GM08714 (cell line): ENCODE data around the gene SPON1.

ENCODE experiments used
- H3K4me3 ChIP-seq: fragments of 200-500 bp; sonication (Bioruptor generic); 2 replicates; pipeline ENCODE4 v1.5.1; 2014; ENCODE audit warnings: mild to moderate bottlenecking, low read length, inconsistent platforms
- ZNF274 ChIP-seq: IDR thresholded peaks from 2 replicates; pipeline ENCODE4 v1.6.1; 2012; ENCODE audit warnings: mild to moderate bottlenecking, low read depth, low read length

SPON1 gene

GRCh38 chr11:13939961-13940906 is 22.3 kb upstream of the SPON1 start:
- H3K4me3 ChIP-seq: no peak overlapping the region
- TF ChIP-seq ZNF274: no peak

GRCh38 chr11:13940907-13941256 is 21.6 kb upstream of the SPON1 start:
- no peak overlapping the region for H3K4me3 ChIP-seq
- TF ChIP-seq ZNF274: no peak

GRCh38 chr11:13941775-13942174 is 20.7 kb upstream of the SPON1 start:
- no peak for TF ChIP-seq ZNF274
- H3K4me3 ChIP-seq: no peak overlapping the region

GRCh38 chr11:13942378-13942777 is 20.1 kb upstream of the SPON1 start:
- no peak for TF ChIP-seq ZNF274
- no peak overlapping the region for H3K4me3 ChIP-seq

DNA sequence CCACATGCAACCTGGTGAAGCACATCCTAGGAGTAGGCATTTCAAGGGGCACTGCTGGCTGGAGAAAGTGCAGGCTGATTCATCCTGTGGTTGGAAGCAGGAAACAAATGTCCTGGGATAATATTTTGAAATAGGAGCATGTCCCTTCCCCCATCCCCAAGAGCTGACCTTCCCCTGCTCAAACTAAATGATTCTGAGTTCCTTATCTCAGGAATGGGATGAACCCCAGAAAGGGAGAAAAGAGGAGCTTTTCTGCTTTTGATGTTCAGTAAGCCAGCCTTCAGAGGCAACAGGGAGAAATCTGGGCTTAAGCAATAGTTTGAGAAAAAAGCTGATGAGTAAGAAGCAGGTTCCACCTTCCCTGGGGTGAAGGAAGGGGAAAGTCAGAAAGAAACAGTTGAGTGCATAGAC is 19.5 kb upstream of the SPON1 start:
- TF ChIP-seq ZNF274: no peak

DNA sequence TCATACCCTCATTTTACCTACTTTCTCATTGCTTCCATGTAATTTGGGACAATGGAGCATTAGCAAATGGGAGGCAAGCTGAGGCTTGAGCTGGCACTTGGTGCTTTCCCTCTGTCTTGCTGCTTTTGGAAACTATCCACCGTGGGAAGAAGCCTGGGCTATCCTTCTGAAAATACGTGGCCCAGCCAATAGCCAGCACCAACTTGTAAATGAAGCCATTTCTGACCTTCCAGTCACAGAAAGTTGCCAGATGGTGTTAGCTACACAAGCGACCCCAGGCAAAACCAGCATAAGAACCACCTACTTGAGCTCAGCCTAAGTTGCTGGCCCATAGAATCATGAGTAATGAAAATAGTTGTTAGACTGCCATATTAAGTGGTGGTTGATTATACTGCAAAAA is 18.5 kb upstream of the SPON1 start:
- H3K4me3 ChIP-seq: no peak overlapping the region
- TF ChIP-seq ZNF274: no peak

More for the DNA sequence above, 19.5 kb upstream of the SPON1 start:
- H3K4me3 ChIP-seq: no peak overlapping the region

- TF ChIP-seq ZNF274: no peak
- H3K4me3 ChIP-seq: no peak overlapping the region
These were observed 17.6 kb upstream of the SPON1 start for GRCh38 chr11:13944911-13945425.

DNA sequence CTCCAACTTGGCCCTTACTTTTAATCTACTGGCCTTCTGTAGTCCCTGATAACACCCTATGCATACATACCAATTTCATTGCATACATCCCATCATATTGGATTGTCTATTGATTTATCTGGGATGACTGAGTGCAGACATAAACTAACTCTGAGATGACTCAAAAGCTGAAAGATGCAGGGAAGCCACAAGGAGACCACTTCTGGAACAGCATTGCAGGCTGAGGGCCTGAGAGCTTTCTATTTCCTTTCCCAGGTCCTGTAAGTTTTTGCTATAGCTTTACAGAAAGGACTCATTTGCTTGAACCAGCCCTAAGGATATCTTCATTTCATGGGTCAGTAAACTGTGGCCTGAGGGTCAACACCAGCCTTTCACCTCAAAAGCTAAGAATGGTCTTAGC is 15.1 kb upstream of the SPON1 start:
- H3K4me3 ChIP-seq: no peak overlapping the region
- no peak for TF ChIP-seq ZNF274

DNA sequence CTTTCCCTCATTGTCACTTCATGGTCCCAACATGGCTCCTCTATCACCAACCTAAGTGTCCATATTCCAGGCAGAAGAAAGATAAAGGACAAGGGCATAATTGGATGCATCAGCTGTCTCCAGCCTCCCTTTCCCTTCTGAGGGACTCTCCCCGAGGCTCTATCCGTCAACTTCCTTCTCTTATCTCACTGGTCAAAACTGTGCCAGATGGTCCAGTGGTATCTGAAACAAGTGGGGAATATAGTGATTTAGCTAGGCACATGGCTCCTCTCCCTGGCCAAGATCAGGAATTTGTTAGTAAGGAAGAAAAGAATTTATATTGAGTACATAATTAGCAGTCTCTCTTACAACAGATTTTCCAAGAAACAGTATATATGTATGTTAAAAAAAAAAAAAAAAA is 12.6 kb upstream of the SPON1 start:
- no peak overlapping the region for H3K4me3 ChIP-seq
- no peak for TF ChIP-seq ZNF274

DNA sequence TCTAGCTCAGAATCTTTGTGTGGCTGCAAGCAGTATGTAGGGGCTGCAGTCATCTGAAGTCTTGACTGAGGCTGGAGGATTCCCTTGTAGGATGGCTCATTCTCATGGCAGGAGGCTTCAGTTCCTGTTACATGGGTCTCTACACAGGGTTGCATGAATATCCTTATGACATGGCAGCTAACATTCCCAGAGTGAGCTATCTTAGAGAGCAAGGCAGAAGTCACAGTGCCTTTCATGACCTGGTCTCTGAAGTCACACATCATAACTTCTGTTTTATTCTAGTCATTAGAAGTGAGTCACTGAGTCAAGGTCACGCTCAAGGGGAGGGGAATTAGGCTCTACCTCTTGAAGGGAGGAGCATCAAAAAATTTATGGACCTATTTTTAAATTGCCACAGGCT is 10.3 kb upstream of the SPON1 start:
- no peak for TF ChIP-seq ZNF274

GRCh38 chr11:13952668-13953067 is 9.9 kb upstream of the SPON1 start:
- no peak for TF ChIP-seq ZNF274

More for the DNA sequence above, 10.3 kb upstream of the SPON1 start:
- H3K4me3 ChIP-seq: no peak overlapping the region

GRCh38 chr11:13954591-13954990 is 7.9 kb upstream of the SPON1 start:
- no peak for TF ChIP-seq ZNF274
- H3K4me3 ChIP-seq: no peak overlapping the region

More at GRCh38 chr11:13952668-13953067, 9.9 kb upstream of the SPON1 start:
- no peak overlapping the region for H3K4me3 ChIP-seq

DNA sequence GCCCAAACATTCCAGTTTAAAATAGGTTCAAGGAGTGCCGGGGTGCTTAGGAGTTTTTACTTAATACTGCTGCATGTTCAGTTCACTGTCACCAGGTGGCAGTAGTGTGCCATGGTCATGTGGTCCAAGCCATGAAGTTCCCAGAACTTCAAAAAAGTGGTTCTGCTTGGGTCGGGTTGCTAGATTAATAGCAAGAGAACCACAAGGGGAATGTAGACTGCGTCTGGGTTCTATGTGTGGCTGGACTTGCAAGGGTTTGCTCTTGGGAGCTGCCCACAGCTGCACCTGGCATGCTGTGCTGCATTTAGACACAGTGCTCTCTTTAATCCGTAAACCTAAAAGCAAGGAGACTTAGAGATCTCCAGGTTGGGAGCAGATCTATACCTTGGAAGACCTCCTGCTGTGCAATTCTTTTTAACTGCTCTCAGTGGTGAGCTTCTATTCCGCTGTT is 6.5 kb upstream of the SPON1 start:
- H3K4me3 ChIP-seq: no peak overlapping the region
- TF ChIP-seq ZNF274: no peak

GRCh38 chr11:13956988-13957387 is 5.5 kb upstream of the SPON1 start:
- TF ChIP-seq ZNF274: no peak
- no peak overlapping the region for H3K4me3 ChIP-seq
